ENCODE data around the gene PREX1.

The PREX1 gene

GRCh38 chr20:48800177-48800576 is 27.6 kb downstream of the PREX1 start:
- no peak overlapping the region for H3K4me3 ChIP-seq (ENCODE audit: low read depth, low read length)
- no peak for TF ChIP-seq CTCF (IDR thresholded peaks at IDR 0.05; ENCODE audit: control insufficient read depth, extremely low read depth, insufficient read depth)
- no peak for DNase-seq (ENCODE audit: low read depth)

- H3K4me3 ChIP-seq (ENCODE audit: low read depth, low read length), result no peak overlapping the region
- no peak for DNase-seq (ENCODE audit: low read depth)
- TF ChIP-seq CTCF (IDR thresholded peaks at IDR 0.05; ENCODE audit: control insufficient read depth, extremely low read depth, insufficient read depth), result no peak
Measured at GRCh38 chr20:48799328-48800105, 28.3 kb downstream of the PREX1 start.

- TF ChIP-seq CTCF (IDR thresholded peaks at IDR 0.05; ENCODE audit: control insufficient read depth, extremely low read depth, insufficient read depth), result no peak
- H3K4me3 ChIP-seq (ENCODE audit: low read depth, low read length), result no peak overlapping the region
- DNase-seq (ENCODE audit: low read depth), result no peak
Measured at GRCh38 chr20:48797850-48798747, 29.7 kb downstream of the PREX1 start.

GRCh38 chr20:48797275-48797825 is 30.4 kb downstream of the PREX1 start:
- DNase-seq (ENCODE audit: low read depth), result no peak
- TF ChIP-seq CTCF (IDR thresholded peaks at IDR 0.05; ENCODE audit: control insufficient read depth, extremely low read depth, insufficient read depth), result no peak

GRCh38 chr20:48795732-48796131 is 32.1 kb downstream of the PREX1 start:
- DNase-seq (ENCODE audit: low read depth), result no peak
- no peak overlapping the region for H3K4me3 ChIP-seq (ENCODE audit: low read depth, low read length)
- TF ChIP-seq CTCF (IDR thresholded peaks at IDR 0.05; ENCODE audit: control insufficient read depth, extremely low read depth, insufficient read depth), result no peak

More at GRCh38 chr20:48797275-48797825, 30.4 kb downstream of the PREX1 start:
- H3K4me3 ChIP-seq (ENCODE audit: low read depth, low read length), result no peak overlapping the region

- H3K4me3 ChIP-seq (ENCODE audit: low read depth, low read length), result no peak overlapping the region
- no peak for DNase-seq (ENCODE audit: low read depth)
- TF ChIP-seq CTCF (IDR thresholded peaks at IDR 0.05; ENCODE audit: control insufficient read depth, extremely low read depth, insufficient read depth), result no peak
Measured at GRCh38 chr20:48794816-48795457, 32.9 kb downstream of the PREX1 start.

Measured in LNCaP clone FGC (cell line).